HG02943 (cell line): ENCODE results near the gene SLIT1.
A peak's percentile ranks its signal among the peaks of the same experiment; 100 is the strongest.

Source experiments
- ATAC-seq: cut with Tn5 transposase; IDR thresholded peaks from one replicate; pipeline ENCODE4 v1.9.1; 2021; ENCODE audit warnings: mild to moderate bottlenecking, low read depth, moderate library complexity; ENCODE audit not compliant: unreplicated experiment

The SLIT1 gene

DNA sequence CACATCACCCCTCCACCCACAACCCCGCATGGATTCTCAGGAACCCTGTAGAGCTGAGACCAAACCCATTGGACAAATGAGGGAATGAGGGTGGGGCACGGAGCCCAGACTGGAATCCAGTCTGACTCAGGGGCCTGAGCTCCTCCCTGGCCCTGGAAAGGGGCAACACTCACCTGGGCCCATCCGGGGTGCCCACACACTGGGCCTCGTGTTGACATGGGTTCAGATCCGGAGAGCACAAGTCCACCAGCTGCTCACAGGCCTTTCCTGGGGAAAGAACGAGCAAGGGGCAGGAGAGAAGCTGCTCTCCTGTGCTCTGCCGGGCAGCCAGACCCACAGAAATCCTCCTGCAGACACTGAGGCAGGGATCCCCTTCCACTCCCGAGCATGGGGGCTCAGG, 172.2 kb downstream of the SLIT1 start:
- ATAC-seq: no peak

- no peak for ATAC-seq
These were observed 173.3 kb downstream of the SLIT1 start for GRCh38 chr10:97012470-97012869.

DNA sequence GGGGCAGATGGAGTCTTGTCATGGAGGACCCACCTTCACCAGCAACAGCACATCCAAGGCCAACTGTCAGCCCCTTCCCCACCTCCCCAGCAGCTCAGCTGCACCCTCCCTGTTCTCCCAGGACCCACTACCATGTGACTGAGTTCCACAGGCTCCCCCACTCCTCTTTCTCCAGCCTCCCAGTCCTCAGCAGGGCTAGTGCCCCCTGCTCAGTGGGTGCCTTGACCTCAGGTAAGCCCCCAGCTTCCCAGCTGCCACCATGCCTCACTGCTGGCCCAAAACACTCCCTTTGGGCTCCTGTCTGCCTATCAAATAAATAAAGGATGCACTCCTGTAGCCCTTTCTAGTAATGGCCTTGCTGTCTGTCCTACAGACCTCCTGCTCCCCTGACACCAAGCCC, 174.4 kb downstream of the SLIT1 start:
- ATAC-seq: no peak

DNA sequence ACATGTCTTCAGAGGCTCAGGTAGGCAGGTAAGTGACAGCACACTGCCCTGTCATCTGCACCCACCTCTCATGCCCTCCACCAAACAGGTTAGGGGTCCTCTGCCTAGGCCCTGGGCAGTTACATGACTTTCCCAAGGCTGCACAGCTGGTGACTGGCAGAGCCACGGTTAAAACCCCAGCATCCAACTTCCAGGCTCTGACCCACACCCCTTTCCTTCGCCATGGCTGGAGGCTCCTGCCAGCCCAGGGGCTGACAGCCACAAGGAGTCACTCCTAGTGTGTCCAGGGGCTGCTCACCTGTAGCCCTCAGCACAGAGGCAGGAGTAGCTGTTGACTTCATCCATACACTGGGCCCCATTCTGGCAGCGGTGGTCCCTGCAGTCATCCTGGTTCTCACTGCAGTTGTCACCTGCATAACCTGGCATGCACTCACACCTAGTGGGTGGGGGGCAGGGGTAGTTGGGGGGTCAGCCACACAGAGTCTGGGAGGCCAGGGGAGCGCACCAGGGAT, 175.0 kb downstream of the SLIT1 start:
- no peak for ATAC-seq

DNA sequence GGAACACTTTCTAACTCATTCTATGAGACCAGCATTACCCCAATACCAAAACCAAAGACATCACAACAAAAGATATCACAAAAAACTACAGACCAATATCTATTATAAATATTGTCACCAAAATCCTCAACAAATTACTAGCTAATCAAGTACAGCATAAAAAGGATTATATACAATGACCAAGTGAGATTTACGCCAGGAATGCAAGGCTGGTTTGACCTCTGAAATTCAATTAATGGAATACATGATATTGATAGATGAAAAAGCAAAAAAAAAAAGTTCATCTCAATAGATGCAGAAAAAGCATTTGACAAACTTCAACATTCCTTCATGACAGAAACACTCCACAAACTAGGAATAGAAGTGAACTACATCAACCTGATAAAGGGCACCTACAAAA, 178.3 kb downstream of the SLIT1 start:
- no peak for ATAC-seq

GRCh38 chr10:97006364-97006763, 179.4 kb downstream of the SLIT1 start:
- no peak for ATAC-seq

- ATAC-seq: no peak
These were observed 180.4 kb downstream of the SLIT1 start for GRCh38 chr10:97005349-97005748.

GRCh38 chr10:97004591-97004990, 181.2 kb downstream of the SLIT1 start:
- no peak for ATAC-seq

DNA sequence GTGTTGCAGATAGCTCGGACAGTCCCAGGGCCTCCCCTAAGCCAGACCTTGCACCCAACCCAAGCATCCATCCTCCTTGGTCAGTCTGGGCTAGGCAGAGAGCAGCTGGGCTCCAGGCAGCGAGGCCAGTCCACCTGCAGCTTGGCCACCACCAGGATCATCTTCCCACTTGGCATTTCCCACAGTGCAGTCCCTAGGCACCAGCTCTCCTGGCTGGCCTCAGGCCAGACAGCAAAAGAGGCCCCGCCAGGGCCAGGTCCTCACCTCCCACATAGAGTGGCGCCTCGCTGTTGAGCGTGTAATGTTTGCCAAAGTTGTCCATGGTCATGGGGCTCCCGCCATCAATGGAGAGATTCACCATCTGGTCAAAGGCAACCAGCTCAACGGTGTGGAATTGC, 182.0 kb downstream of the SLIT1 start:
- ATAC-seq: no peak

GRCh38 chr10:97003151-97003803, 182.5 kb downstream of the SLIT1 start:
- ATAC-seq: no peak

DNA sequence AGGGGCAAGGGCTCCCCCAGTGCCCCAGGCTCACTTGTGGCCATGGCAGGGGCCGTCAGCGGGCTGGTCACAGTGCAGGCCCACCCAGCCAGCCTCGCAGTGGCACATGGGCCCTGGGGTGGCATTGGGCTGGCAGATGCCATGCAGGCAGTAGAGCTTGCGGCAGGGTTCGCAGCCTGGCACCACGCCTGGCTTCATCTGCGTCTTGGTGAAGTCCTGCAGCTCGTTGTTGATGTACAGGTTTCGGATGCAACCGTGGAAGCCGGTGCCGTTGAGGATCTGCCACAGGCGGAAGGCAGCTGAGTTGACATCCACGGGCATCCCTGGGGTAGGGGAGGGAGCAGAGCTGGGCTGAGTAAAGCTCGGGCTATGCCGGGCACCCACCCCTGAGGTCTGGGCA, 183.1 kb downstream of the SLIT1 start:
- no peak for ATAC-seq

DNA sequence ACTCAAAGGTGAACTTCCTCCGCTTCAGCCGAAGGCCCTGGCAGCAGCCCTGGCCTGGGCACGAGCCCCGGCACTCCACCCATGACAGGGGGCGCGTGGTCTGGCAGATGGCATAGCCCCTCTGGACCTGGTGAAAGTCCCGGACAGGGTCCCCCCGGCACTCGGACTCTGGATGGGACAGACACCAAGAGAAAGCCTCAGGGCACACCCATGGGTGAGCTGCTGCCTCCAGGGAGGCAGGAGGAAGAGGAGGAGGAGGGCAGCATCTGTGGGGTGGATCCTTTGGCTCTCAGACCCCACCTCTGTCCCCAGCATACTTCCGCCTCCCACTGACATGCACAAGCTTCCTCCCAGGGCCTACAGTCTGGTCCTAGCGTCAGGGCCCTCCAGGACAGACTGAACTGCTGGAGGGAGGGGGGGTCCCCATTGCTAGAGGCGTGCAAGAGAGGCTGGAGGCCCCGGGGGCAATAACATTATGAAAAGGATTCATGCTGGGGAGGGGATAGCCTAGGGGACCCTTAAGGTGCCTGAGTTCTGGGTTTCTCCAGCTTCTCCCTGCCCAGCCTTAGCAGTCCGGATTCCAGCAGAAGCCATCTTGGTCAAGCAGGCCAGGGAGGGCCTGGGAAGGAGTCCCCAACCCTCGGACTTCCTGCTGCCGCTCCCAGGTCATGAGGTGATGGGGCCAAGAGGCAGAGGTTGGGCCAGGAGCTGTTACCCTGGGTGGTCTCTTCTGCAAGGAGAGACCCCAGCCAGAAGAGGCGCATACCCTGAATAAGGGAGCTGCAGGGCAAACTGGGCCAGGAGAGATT, 184.4 kb downstream of the SLIT1 start:
- ATAC-seq: no peak

DNA sequence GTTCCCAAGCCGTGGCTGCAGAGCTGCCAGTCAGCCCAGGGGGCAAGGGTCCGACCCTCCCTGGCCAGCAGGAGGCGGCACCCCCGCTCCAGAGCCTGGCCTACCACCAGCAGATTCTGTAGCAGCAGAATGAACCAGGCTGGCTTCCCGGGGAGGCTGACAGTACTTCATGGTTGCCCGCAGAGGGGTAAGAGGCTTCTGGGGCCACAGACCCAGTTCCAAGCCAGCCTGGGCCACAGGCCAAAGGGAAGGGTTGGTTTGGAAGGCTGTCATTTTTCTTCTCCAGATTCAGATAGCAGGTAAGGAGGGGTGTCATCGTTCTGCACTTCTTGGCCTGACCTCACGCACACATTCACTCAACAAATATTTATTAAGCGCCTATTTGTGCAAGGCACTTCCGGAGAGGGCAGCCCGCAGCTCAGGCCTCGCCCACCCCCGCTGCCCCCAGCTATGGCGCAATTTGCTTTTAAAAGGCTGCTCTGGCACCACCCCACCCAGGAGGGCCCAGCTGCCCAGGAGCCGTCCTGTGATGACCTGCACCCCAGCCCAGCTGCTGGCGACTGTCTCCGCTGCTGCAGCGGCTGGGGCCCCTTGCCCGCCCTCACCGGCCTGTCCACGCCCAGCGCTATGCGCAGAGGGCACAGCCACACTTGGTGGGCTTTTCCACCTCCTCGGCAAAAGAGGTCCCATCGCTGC, 185.1 kb downstream of the SLIT1 start:
- ATAC-seq: no peak

- ATAC-seq: no peak
These were observed 185.8 kb downstream of the SLIT1 start for GRCh38 chr10:96999987-97000386.

GRCh38 chr10:96999337-96999736, 186.4 kb downstream of the SLIT1 start:
- ATAC-seq: no peak

- no peak for ATAC-seq
These were observed 187.3 kb downstream of the SLIT1 start for GRCh38 chr10:96998329-96998888.

DNA sequence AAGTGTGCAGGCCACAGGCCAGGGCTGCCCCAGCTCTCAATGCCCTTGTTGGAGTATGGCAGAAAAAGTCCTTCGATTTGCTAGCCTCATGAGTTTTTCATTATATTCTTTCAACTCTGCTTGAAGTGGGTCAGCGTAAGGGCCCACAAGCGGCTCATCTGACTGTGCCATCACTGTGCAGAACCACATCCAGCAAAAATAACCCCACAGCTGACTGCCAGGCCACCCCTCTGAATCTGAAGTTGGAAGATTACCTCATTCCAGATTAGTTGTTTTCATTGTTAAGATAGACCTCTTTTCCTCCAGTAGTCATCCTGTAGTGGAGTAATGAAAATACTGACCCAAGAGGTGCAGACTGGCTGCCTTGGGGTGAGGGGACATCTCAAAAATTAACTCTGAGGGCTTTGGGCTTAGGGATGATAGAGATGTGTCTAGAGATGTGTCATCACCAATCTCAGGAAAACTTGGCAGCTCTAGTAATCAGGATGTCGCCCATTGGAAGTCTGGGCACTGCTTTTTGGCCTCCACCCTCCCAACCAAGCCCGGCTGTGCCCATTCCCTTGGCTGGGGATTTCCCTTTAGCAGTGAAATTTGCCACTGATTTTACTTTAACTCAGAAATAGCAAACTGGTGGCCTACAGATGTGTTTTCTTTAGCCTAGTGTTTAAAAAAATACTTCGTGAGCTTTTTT, 189.3 kb downstream of the SLIT1 start:
- ATAC-seq: no peak

GRCh38 chr10:96995851-96996250, 189.9 kb downstream of the SLIT1 start:
- ATAC-seq: no peak

DNA sequence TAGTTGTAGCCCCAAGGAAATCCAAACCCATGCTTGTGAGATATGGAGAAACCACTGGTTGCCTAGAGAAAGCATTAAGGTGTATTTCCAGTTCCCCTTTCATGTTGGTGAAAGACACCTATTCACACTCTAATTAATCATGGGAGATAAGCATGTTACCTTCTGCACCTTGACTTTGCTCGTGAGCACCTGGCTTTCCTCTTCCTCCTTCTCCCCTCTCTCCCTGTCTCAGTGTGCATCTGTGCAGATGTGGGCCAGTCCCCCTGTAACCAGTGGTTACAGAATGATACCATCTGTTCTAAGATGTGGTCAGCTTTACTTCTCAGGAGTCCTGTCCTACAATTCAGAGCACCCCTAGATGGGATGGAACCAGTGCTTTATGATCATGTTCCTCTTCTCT, 193.0 kb downstream of the SLIT1 start:
- peak; percentile 64 for ATAC-seq

- no peak for ATAC-seq
These were observed 194.4 kb downstream of the SLIT1 start for GRCh38 chr10:96991313-96991841.
